PC-3 (cell line): ENCODE data around the gene CNTNAP2.

Source experiments
- CTCF ChIP-seq: fragments of 300-600 bp; sonication (generic); conservative IDR thresholded peaks from 2 replicates; pipeline ENCODE4 v1.5.1; 2017; ENCODE audit warnings: antibody characterized with exemption, low read depth, mild to moderate bottlenecking, low read length
- EZH2 ChIP-seq: fragments of 300-600 bp; sonication (generic); IDR thresholded peaks from one replicate; pipeline ENCODE4 v1.6.1; 2017; ENCODE audit warnings: antibody characterized with exemption, mild to moderate bottlenecking, low read length; ENCODE audit not compliant: unreplicated experiment
- EZH2phosphoT487 ChIP-seq: fragments of 300-600 bp; sonication (generic); IDR thresholded peaks from 2 replicates; pipeline ENCODE4 v1.6.1; 2018; ENCODE audit warnings: mild to moderate bottlenecking, antibody characterized with exemption, low read length, borderline replicate concordance

- TF ChIP-seq EZH2: no peak
- no peak for TF ChIP-seq CTCF
- TF ChIP-seq EZH2phosphoT487: no peak
These were observed 1076.9 kb downstream of the CNTNAP2 start for GRCh38 chr7:147193476-147193875.
